HepG2 (cell line): ENCODE results near the gene CCDC196. TPM values are rescaled to one million over a fixed set of nuclear protein-coding genes. Genes with fewer than 3 reads are reported as not detected.

ENCODE experiments used
- ATAC-seq: fragments of 200-7000 bp; cut with Tn5 transposase; 3 replicates; pipeline ENCODE4 v1.9.1; 2020; ENCODE audit warnings: mild to moderate bottlenecking, moderate library complexity
- BruUV-seq: library from RNA; stranded (reverse); fragments of 400-500 nt; replicated peaks from 2 replicates; lab custom pipeline; 2021; lab: Mats Ljungman, UMichigan
- CTCF ChIA-PET: fragments of 300-600 bp; formaldehyde crosslinking; extraction: SDS; loops from one replicate; lab custom pipeline; 2021; ENCODE audit warnings: low total read pairs, inconsistent platforms, low intra/inter-chr PET ratio; lab: Yijun Ruan, JAX
- POLR2A ChIA-PET: fragments of 350-600 bp; sonication (Branson Sonifier 250); formaldehyde crosslinking; loops from one replicate; lab custom pipeline; 2020; ENCODE audit warnings: antibody characterized with exemption, inconsistent platforms; lab: Yijun Ruan, JAX
- DNase-seq: peaks from one replicate; pipeline ENCODE4 v3.0.0-alpha.2; 2015; ENCODE audit warnings: low spot score
- FAIRE-seq: peaks from 3 replicates; lab custom pipeline; 2011; peaks lifted over from hg19 to GRCh38; lab: Jason Lieb, UNC
- H2AFZ ChIP-seq: one replicate; pipeline ENCODE4 v1.6.1; 2011; ENCODE audit warnings: low read length, inconsistent platforms
- H3K27ac ChIP-seq: fragments of 300-600 bp; 3 replicates; pipeline ENCODE4 v1.8.0; 2011; ENCODE audit warnings: mixed run types, mild to moderate bottlenecking, mixed read lengths, low read length, inconsistent platforms; ENCODE audit not compliant: insufficient read depth; ENCODE audit errors: extremely low read length
- H3K27me3 ChIP-seq, 2 experiments: fragments of 200-600 bp in 1 of 2; 2 replicates in 1 of 2; 3 replicates in 1 of 2; pipeline versions ENCODE4 v1.6.0 to v1.8.0; 2011; ENCODE audit warnings: low read length in 2 of 2, mild to moderate bottlenecking in 2 of 2, moderate library complexity in 2 of 2, inconsistent platforms in 1 of 2; ENCODE audit not compliant: insufficient read depth in 2 of 2, control insufficient read depth in 1 of 2
- H3K36me3 ChIP-seq, 2 experiments: fragments of 200-600 bp in 1 of 2; replicated peaks in 1 of 2; 2 replicates in 1 of 2; 3 replicates in 1 of 2; pipeline versions ENCODE4 v1.5.1 to v1.8.0; 2011; ENCODE audit warnings: low read length in 2 of 2, inconsistent platforms in 1 of 2; ENCODE audit not compliant: insufficient read depth in 2 of 2, control insufficient read depth in 1 of 2
- H3K4me1 ChIP-seq: 2 replicates; pipeline ENCODE4 v1.5.1; 2012; ENCODE audit warnings: low read length, inconsistent platforms; ENCODE audit not compliant: insufficient read depth
- H3K4me2 ChIP-seq: 2 replicates; pipeline ENCODE4 v1.6.0; 2011; ENCODE audit warnings: low read depth, low read length, inconsistent platforms
- H3K4me3 ChIP-seq, 3 experiments: fragments of 200-600 bp in 1 of 3; sonication (generic), shearing (Covaris generic) in 1 of 3; replicated peaks in 1 of 3; 2 replicates each; pipeline ENCODE4 v1.5.1; 2011 to 2016; ENCODE audit warnings: low read length in 3 of 3, inconsistent platforms in 2 of 3, low read depth in 2 of 3, mild to moderate bottlenecking in 2 of 3, control low read depth in 1 of 3, mixed read lengths in 1 of 3; ENCODE audit not compliant: insufficient read depth in 1 of 3
- H3K79me2 ChIP-seq: one replicate; pipeline ENCODE4 v1.6.1; 2011; ENCODE audit warnings: low read length, inconsistent platforms; ENCODE audit not compliant: insufficient read depth
- H3K9ac ChIP-seq: 2 replicates; pipeline ENCODE4 v1.6.0; 2011; ENCODE audit warnings: mild to moderate bottlenecking, low read depth, low read length, inconsistent platforms; ENCODE audit not compliant: insufficient read depth
- H3K9me3 ChIP-seq: 2 replicates; pipeline ENCODE4 v1.5.1; 2012; ENCODE audit warnings: mild to moderate bottlenecking, low read length
- H4K20me1 ChIP-seq: 2 replicates; pipeline ENCODE4 v1.6.0; 2011; ENCODE audit warnings: inconsistent platforms, mild to moderate bottlenecking, low read length, moderate library complexity; ENCODE audit not compliant: insufficient read depth
- BCL6 ChIP-seq: IDR thresholded peaks from 2 replicates; pipeline ENCODE4 v1.6.1; 2016; ENCODE audit warnings: missing genetic modification reagents, missing compliant biosample characterization
- CEBPB ChIP-seq: IDR thresholded peaks from 2 replicates; pipeline ENCODE4 v1.6.1; 2011; ENCODE audit warnings: low read depth, low read length, improper control_type of control experiment, borderline replicate concordance
- EP300 ChIP-seq, 3 experiments: sonication (generic) in 1 of 3; formaldehyde crosslinking in 1 of 3; IDR thresholded peaks; 2 replicates each; pipeline versions ENCODE4 v1.5.1 to v1.6.1; 2011 to 2020; ENCODE audit warnings: low read depth in 2 of 3, low read length in 2 of 3, borderline replicate concordance in 1 of 3, improper control_type of control experiment in 1 of 3, mild to moderate bottlenecking in 1 of 3, missing genetic modification reagents in 1 of 3, moderate library complexity in 1 of 3
- FOSL2 ChIP-seq: sonication (generic); formaldehyde crosslinking; IDR thresholded peaks from 2 replicates; pipeline ENCODE4 v1.4.0; 2020; ENCODE audit warnings: missing genetic modification reagents
- HCFC1 ChIP-seq: fragments of 150-350 bp; IDR thresholded peaks from 2 replicates; pipeline ENCODE4 v1.6.1; 2014; ENCODE audit warnings: low read depth, low read length
- HNF4A ChIP-seq: sonication (generic); formaldehyde crosslinking; IDR thresholded peaks from 2 replicates; pipeline ENCODE4 v1.4.0; 2020; ENCODE audit warnings: missing genetic modification reagents
- ZNF263 ChIP-seq: sonication (generic); formaldehyde crosslinking; IDR thresholded peaks from 2 replicates; pipeline ENCODE4 v1.4.0; 2020; ENCODE audit warnings: missing genetic modification reagents
- WGBS: methylation state at CpG from one replicate; pipeline ENCODE4 v1.1.6; 2017; ENCODE audit warnings: low lambda C conversion rate; 5-methylcytosine and 5-hydroxymethylcytosine counted together
- in situ Hi-C: cut with HindIII; loops from 2 replicates; pipeline ENCODE4 v1.10.0; 2017; ENCODE audit warnings: low pct_unique_long_range_greater_than_20kb; ENCODE audit not compliant: extremely low pct_ligation_motif_present
- intact Hi-C: fragments of 100-400 bp; cut with micrococcal nuclease; formaldehyde crosslinking; loops from one replicate; pipeline ENCODE4 v1.10.0; 2022; ENCODE audit not compliant: unreplicated experiment
- polyA plus RNA-seq, 8 experiments: library from polyadenylated mRNA; depleted of rRNA in 3 of 8; stranded (reverse) in 7 of 8; unstranded in 1 of 8; fragments of >200 nt; fragmentation: Illumina TruSeq in 4 of 8; extraction: Trizol in 4 of 8; gene quantifications; 2 replicates each; pipeline versions ENCODE4 v1.2.1 to v1.2.3, GENCODE V29; 2011 to 2016; ENCODE audit warnings: low read depth in 4 of 8, missing spikeins in 1 of 8, mixed read lengths in 1 of 8; ENCODE audit not compliant: insufficient read depth in 1 of 8
- total RNA-seq, 5 experiments: library from RNA; depleted of rRNA; stranded (reverse); fragments of >200 nt; fragmentation: Illumina TruSeq; extraction: Trizol; gene quantifications; 2 replicates each; pipeline ENCODE4 v1.2.3, GENCODE V29; 2016; ENCODE audit warnings: low read depth in 1 of 5
- TF ChIP-seq, protein P1 (sequence below): sonication (generic); formaldehyde crosslinking; IDR thresholded peaks from 2 replicates; pipeline ENCODE4; 2020; ENCODE audit warnings: missing genetic modification reagents, mild to moderate bottlenecking, borderline replicate concordance

The CCDC196 gene
- total and polyA plus RNA-seq, 2 of the 13 experiments (the other 11 are each of a cell fraction or from before 2014, with no cell fraction given), result not detected

DNA sequence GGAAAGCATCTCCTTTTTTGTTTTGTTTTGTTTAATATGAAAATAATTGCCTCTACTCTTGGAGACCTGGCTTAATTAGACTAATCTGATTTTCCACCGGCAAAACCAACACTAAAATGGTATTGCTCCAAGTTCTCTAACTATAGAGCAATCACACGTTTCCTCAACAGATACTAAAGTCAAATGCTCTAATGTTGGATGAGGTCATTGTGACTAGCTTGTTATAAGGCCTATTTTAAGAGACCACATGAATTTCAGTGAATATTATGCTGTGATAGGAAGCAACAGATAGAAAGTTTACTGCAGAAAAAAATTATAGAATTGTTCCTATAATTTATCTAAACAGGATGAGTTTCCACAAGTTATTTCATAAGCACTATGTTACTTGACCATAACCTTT lies 3.3 kb upstream of the CCDC196 start:
- H3K4me3 ChIP-seq, result no peak overlapping the region
- FAIRE-seq, result no peak
- intact Hi-C loops, result no loop called here
- POLR2A ChIA-PET, result interaction anchor here (0.9 kb wide), 1 partner anchor 25 kb away, joined by 3 read pairs; the partner anchor contains the start of gene GPHN
- CTCF ChIA-PET, result no interaction called here
- no peak overlapping the region for H3K27ac ChIP-seq
- 68% methylated on average over 2 of the region's 2 CpGs for WGBS
- no peak overlapping the region for H3K9ac ChIP-seq
- H3K9me3 ChIP-seq, result no peaks in the 10 kb centered on the region
- H2AFZ ChIP-seq, result no peak overlapping the region
- TF ChIP-seq BCL6 (CRISPR knock-in tag), result no peak
- BruUV-seq, result no TSS peak
- no peaks in the 10 kb centered on the region for H3K36me3 ChIP-seq
- no peak overlapping the region for H3K4me2 ChIP-seq
- ATAC-seq, result no peak
- no peaks in the 10 kb centered on the region for H4K20me1 ChIP-seq
- H3K4me1 ChIP-seq, result no peaks in the 10 kb centered on the region
- H3K27me3 ChIP-seq, result no peaks in the 10 kb centered on the region
- no peak for DNase-seq
- no peaks in the 10 kb centered on the region for H3K79me2 ChIP-seq
- in situ Hi-C loops, result no loop called here

DNA sequence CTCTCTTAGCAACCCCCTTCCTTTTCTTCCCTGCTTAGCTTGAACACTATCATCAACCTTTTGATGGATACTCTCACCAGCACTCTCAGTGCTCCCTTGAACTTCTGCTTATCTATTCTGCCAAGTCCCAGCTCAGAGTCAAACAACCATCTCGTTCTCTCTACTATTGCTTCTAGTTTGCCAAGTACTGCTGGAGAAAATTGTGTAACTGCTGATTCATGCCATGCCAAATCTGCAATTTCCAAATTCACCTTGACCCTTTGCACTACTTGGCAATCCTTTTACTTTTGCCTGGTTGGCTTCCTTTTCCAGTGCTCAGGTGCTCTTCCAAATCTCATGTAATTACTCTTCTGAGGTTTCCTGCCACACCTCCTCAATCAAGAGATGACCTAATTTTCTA lies 2.8 kb upstream of the CCDC196 start:
- Histone ChIP-seq H2AFZ (no peak overlapping the region), H3K4me2 (no peak overlapping the region), H3K27ac (no peak overlapping the region), H4K20me1 (no peaks in the 10 kb centered on the region), H3K79me2 (no peaks in the 10 kb centered on the region), H3K36me3 (no peaks in the 10 kb centered on the region), H3K9me3 (no peaks in the 10 kb centered on the region), H3K9ac (no peak overlapping the region), H3K4me3 (no peak overlapping the region), H3K27me3 (no peaks in the 10 kb centered on the region), H3K4me1 (no peaks in the 10 kb centered on the region)
- ChIA-PET POLR2A (interaction anchor here (0.9 kb wide), 1 partner anchor 25 kb away, joined by 3 read pairs; the partner anchor contains the start of gene GPHN), CTCF (no interaction called here)
- FAIRE-seq (no peak), DNase-seq (no peak), ATAC-seq (no peak)
- TF ChIP-seq EP300 (IDR thresholded peaks at IDR 0.05; ENCODE audit: low read depth in 2 of 2, low read length in 2 of 2) (peak in 1 of 2 experiments; percentile 8; a peak in 1 of 4 replicates), EP300 (CRISPR knock-in tag; IDR thresholded peaks at IDR 0.05; ENCODE audit: borderline replicate concordance) (no peak), CEBPB (peak; percentile 30; the same call in 1 of the 2 replicates), HNF4A (CRISPR knock-in tag) (peak; percentile 21; the same call in 1 of the 2 replicates), ZNF263 (peak; percentile 53; the same call in 1 of the 2 replicates), HCFC1 (no peak), FOSL2 (CRISPR knock-in tag) (peak; percentile 37)
- TF ChIP-seq, protein P1, sequence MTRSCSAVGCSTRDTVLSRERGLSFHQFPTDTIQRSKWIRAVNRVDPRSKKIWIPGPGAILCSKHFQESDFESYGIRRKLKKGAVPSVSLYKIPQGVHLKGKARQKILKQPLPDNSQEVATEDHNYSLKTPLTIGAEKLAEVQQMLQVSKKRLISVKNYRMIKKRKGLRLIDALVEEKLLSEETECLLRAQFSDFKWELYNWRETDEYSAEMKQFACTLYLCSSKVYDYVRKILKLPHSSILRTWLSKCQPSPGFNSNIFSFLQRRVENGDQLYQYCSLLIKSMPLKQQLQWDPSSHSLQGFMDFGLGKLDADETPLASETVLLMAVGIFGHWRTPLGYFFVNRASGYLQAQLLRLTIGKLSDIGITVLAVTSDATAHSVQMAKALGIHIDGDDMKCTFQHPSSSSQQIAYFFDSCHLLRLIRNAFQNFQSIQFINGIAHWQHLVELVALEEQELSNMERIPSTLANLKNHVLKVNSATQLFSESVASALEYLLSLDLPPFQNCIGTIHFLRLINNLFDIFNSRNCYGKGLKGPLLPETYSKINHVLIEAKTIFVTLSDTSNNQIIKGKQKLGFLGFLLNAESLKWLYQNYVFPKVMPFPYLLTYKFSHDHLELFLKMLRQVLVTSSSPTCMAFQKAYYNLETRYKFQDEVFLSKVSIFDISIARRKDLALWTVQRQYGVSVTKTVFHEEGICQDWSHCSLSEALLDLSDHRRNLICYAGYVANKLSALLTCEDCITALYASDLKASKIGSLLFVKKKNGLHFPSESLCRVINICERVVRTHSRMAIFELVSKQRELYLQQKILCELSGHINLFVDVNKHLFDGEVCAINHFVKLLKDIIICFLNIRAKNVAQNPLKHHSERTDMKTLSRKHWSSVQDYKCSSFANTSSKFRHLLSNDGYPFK, result no peak
- in situ Hi-C loops (no loop called here), intact Hi-C loops (no loop called here)
- BruUV-seq, result no TSS peak
- 37% methylated on average over 1 of the region's 1 CpG for WGBS
